OCI-LY1 (cell line): ENCODE results near the gene CHPF.

ENCODE experiments used
- H2AFZ ChIP-seq: fragments of 200-600 bp; sonication (generic), shearing (Covaris generic); 2 replicates; pipeline ENCODE4 v1.6.0; 2014; ENCODE audit warnings: antibody characterized with exemption, mild to moderate bottlenecking, low read length
- H3F3A ChIP-seq: fragments of 200-600 bp; sonication (generic), shearing (Covaris generic); 2 replicates; pipeline ENCODE4 v1.6.0; 2014; ENCODE audit warnings: mild to moderate bottlenecking, antibody characterized with exemption, low read length, moderate library complexity; ENCODE audit not compliant: insufficient read depth
- H3K27ac ChIP-seq: fragments of 200-600 bp; sonication (generic); 2 replicates; pipeline ENCODE4 v1.5.1; 2014; ENCODE audit warnings: low read length, mixed run types, mild to moderate bottlenecking, low read depth; ENCODE audit not compliant: poor library complexity, severe bottlenecking
- H3K27me3 ChIP-seq: fragments of 200-600 bp; sonication (generic); 2 replicates; pipeline ENCODE4 v1.6.0; 2014; ENCODE audit warnings: antibody characterized with exemption, mild to moderate bottlenecking, low read length, moderate library complexity; ENCODE audit not compliant: insufficient read depth
- H3K36me3 ChIP-seq: fragments of 200-600 bp; sonication (generic); 2 replicates; pipeline ENCODE4 v1.6.1; 2014; ENCODE audit warnings: mild to moderate bottlenecking, antibody characterized with exemption, low read length, moderate library complexity, mixed read lengths; ENCODE audit not compliant: insufficient read depth
- H3K4me1 ChIP-seq: fragments of 200-600 bp; sonication (generic); 2 replicates; pipeline ENCODE4 v1.5.1; 2014; ENCODE audit warnings: mild to moderate bottlenecking, low read length, moderate library complexity; ENCODE audit not compliant: insufficient read depth, severe bottlenecking
- H3K4me2 ChIP-seq: fragments of 200-600 bp; sonication (generic), shearing (Covaris generic); 2 replicates; pipeline ENCODE4 v1.6.1; 2014; ENCODE audit warnings: low read length
- H3K4me3 ChIP-seq: fragments of 200-600 bp; sonication (generic); 2 replicates; pipeline ENCODE4 v1.5.1; 2014; ENCODE audit warnings: low read length, low read depth, mild to moderate bottlenecking, mixed read lengths; ENCODE audit not compliant: poor library complexity, severe bottlenecking
- H3K79me2 ChIP-seq: fragments of 200-600 bp; shearing (Covaris generic); 2 replicates; pipeline ENCODE4 v1.6.1; 2016; ENCODE audit warnings: mixed run types, low read length, mixed read lengths; ENCODE audit not compliant: insufficient read depth
- H3K9ac ChIP-seq: fragments of 200-600 bp; sonication (generic), shearing (Covaris generic); 2 replicates; pipeline ENCODE4 v1.6.1; 2014; ENCODE audit warnings: mild to moderate bottlenecking, low read length, mixed read lengths
- H3K9me2 ChIP-seq: fragments of 200-600 bp; sonication (generic), shearing (Covaris generic); 2 replicates; pipeline ENCODE4 v1.6.1; 2014; ENCODE audit warnings: low read depth, mild to moderate bottlenecking, low read length, mixed read lengths
- H3K9me3 ChIP-seq: fragments of 200-600 bp; shearing (Covaris generic); 2 replicates; pipeline ENCODE4 v1.6.1; 2014; ENCODE audit warnings: low read length, mixed read lengths
- H4K20me1 ChIP-seq: fragments of 200-600 bp; sonication (generic), shearing (Covaris generic); 2 replicates; pipeline ENCODE4 v1.6.0; 2016; ENCODE audit warnings: mild to moderate bottlenecking, low read length; ENCODE audit not compliant: insufficient read depth
- CTCF ChIP-seq: fragments of 200-600 bp; sonication (generic), shearing (Covaris generic); IDR thresholded peaks from 2 replicates; pipeline ENCODE4 v1.5.1; 2017; ENCODE audit warnings: mild to moderate bottlenecking, antibody characterized with exemption, low read length, moderate library complexity, mixed read lengths
- EZH2 ChIP-seq: fragments of 200-600 bp; sonication (generic), shearing (Covaris generic); IDR thresholded peaks from 2 replicates; pipeline ENCODE4 v1.8.0; 2017; ENCODE audit warnings: borderline replicate concordance, mixed run types, mild to moderate bottlenecking, antibody characterized with exemption, low read length, moderate library complexity, mixed read lengths

Gene CHPF

GRCh38 chr2:219510512-219511135 lies 33.0 kb downstream of the CHPF start:
- Histone ChIP-seq H3K36me3 (peaks cover 6% of the 10 kb centered on the region; the same call in 1 of the 2 replicates), H4K20me1 (no peaks in the 10 kb centered on the region), H3K4me2 (no peak overlapping the region), H3K27ac (no peak overlapping the region), H3K9me3 (no peaks in the 10 kb centered on the region), H3K4me1 (no peaks in the 10 kb centered on the region), H3F3A (no peaks in the 10 kb centered on the region), H3K79me2 (no peaks in the 10 kb centered on the region), H3K27me3 (peaks cover 7% of the 10 kb centered on the region; the same call in 1 of the 2 replicates), H3K9ac (no peak overlapping the region), H2AFZ (no peak overlapping the region), H3K9me2 (no peaks in the 10 kb centered on the region), H3K4me3 (no peak overlapping the region)
- TF ChIP-seq CTCF (no peak), EZH2 (no peak)

GRCh38 chr2:219509780-219510511 lies 33.7 kb downstream of the CHPF start:
- H3K9me2 ChIP-seq = no peaks in the 10 kb centered on the region
- no peaks in the 10 kb centered on the region for H4K20me1 ChIP-seq
- no peak overlapping the region for H3K9ac ChIP-seq
- H3K27me3 ChIP-seq = peaks cover 6% of the 10 kb centered on the region; the same call in 1 of the 2 replicates
- H2AFZ ChIP-seq = no peak overlapping the region
- H3F3A ChIP-seq = no peaks in the 10 kb centered on the region
- peaks cover 6% of the 10 kb centered on the region; the same call in 1 of the 2 replicates for H3K36me3 ChIP-seq
- no peak overlapping the region for H3K27ac ChIP-seq
- no peaks in the 10 kb centered on the region for H3K79me2 ChIP-seq
- H3K9me3 ChIP-seq = no peaks in the 10 kb centered on the region
- peak; percentile 67 for TF ChIP-seq CTCF
- TF ChIP-seq EZH2 = no peak
- no peak overlapping the region for H3K4me3 ChIP-seq
- H3K4me1 ChIP-seq = no peaks in the 10 kb centered on the region
- H3K4me2 ChIP-seq = no peak overlapping the region

- Histone ChIP-seq H3K4me1 (no peaks in the 10 kb centered on the region), H3K9me2 (no peaks in the 10 kb centered on the region), H3K27me3 (peaks cover 4% of the 10 kb centered on the region; the same call in 1 of the 2 replicates), H3K9me3 (no peaks in the 10 kb centered on the region), H2AFZ (no peak overlapping the region), H3K36me3 (peaks cover 6% of the 10 kb centered on the region; the same call in 1 of the 2 replicates), H3K4me3 (no peak overlapping the region), H3F3A (no peaks in the 10 kb centered on the region), H3K9ac (no peak overlapping the region), H3K4me2 (no peak overlapping the region), H4K20me1 (no peaks in the 10 kb centered on the region), H3K27ac (no peak overlapping the region), H3K79me2 (no peaks in the 10 kb centered on the region)
- TF ChIP-seq CTCF (no peak), EZH2 (no peak)
Measured at GRCh38 chr2:219508971-219509779, 34.4 kb downstream of the CHPF start.
